Stimulated activated CD8-positive, alpha-beta memory T cell treated with anti-CD3 and anti-CD28 coated beads, Interleukin-12 subunit alpha, Interleukin-12 subunit beta, amount 100 ng/mL, for 4 hours (primary cell): ENCODE measurements around the gene PCDHA1.
"Not testable (repeated sequence)": the region's sequence is repeated elsewhere in the genome, so short reads cannot be mapped to it uniquely, and the experiment has no call there.

Experiments used
- DNase-seq: peaks from one replicate; pipeline ENCODE4 v3.0.0-alpha.2; 2020; ENCODE audit warnings: low read depth

PCDHA1 gene

DNA sequence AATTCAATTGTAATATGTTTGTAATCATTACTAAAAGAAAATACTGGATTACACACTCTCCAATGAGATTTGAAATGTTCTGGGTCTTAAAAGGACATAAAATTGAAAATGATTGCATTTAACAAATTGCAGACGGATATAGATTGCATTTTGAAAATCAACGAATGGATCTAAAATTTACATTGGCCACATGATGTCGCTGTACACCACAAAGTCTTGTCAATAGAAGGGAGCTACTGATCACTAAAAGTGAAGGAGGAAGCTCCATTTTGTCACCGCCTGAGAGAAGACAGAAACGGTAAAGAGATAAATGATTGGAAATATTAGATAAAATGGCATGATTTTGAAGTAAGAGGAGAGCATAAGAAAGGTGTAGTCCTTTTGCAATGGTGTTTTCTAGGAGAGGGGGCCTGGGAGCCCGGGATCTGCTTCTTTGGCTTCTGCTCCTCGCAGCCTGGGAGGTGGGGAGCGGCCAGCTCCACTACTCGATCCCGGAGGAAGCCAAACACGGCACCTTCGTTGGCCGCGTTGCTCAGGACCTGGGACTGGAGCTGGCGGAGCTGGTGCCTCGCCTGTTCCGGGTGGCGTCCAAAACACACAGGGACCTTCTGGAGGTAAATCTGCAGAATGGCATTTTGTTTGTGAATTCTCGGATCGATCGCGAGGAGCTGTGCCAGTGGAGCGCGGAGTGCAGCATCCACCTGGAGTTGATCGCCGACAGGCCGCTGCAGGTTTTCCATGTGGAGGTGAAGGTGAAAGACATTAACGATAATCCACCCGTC, at the start of gene PCDHA1:
PCDHA1 (plus strand) TSS at position 236 of the 782 bp plus-strand sequence.
- no peak for DNase-seq

DNA sequence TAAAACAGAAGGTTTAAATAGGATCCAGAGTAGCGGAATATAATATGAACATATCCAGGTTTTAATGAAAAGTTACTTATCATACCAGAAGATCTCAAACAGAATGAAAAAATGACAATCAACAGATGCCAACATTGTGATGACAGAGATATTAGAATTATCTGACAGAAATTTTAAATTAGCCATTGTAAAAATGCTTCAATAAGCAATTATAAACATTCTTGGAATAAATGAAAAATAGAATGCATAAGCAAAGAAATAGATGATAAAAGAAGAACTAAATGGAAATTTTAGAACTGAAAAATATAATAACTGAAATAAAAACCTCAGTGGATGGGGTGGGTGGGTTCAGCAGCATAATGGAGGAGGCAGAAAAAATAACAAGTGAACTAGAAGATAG, 48.5 kb upstream of the PCDHA1 start:
- no peak for DNase-seq

GRCh38 chr5:140741967-140742366, 44.0 kb upstream of the PCDHA1 start:
- DNase-seq: no peak

- no peak for DNase-seq
These were observed 32.4 kb upstream of the PCDHA1 start for GRCh38 chr5:140753561-140753960.

DNA sequence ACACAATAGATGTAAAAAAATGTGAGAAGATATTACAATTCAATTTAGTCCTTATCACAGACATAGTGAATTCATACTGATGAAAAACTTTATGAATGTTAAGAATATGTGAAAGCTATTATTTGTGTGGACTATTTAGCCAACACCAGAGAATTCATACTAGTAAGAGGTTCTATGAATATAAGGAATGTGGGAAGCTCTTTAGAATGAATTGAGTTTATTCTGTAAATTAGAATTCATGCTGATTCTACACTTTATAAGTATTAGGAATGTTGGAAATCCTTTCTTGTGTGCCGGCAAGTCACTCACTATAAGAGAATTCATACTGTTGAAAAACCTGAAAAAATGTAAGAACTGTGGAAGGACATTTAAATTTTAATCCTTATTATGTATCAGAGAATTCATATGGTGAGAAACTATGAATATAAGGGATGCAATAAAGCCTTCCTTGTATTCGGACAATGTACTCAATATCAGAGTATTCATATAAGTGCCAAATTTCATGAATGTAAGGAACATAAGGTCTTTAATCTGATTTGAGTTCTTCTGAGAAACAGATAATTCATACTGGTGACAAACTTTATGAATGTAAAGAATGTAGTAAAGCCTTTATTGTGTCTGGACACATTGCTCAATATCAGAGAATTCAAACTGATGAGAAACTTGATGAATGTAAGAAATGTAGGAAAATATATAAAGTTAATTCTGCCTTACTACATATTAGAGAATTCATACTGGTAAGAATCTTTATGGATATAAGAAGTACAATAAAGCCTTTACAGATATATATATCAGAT, 21.6 kb upstream of the PCDHA1 start:
- DNase-seq: no peak

GRCh38 chr5:140767444-140767843, 18.5 kb upstream of the PCDHA1 start:
- DNase-seq: no peak

GRCh38 chr5:140780512-140780911, 5.4 kb upstream of the PCDHA1 start:
- DNase-seq: no peak

DNA sequence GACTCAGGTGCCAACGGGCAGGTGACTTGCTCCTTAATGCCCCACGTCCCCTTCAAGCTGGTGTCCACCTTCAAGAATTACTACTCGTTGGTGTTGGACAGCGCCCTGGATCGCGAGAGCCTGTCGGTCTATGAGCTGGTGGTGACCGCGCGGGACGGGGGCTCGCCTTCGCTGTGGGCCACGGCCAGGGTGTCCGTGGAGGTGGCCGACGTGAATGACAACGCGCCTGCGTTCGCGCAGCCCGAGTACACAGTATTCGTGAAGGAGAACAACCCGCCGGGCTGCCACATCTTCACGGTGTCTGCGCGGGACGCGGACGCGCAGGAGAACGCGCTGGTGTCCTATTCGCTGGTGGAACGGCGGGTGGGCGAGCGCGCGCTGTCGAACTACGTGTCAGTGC, 1.5 kb downstream of the PCDHA1 start:
- DNase-seq: not testable (repeated sequence)

GRCh38 chr5:140787849-140788504, 2.0 kb downstream of the PCDHA1 start:
- DNase-seq: not testable (repeated sequence)

- no peak for DNase-seq
These were observed 5.1 kb downstream of the PCDHA1 start for GRCh38 chr5:140791089-140791488.

DNA sequence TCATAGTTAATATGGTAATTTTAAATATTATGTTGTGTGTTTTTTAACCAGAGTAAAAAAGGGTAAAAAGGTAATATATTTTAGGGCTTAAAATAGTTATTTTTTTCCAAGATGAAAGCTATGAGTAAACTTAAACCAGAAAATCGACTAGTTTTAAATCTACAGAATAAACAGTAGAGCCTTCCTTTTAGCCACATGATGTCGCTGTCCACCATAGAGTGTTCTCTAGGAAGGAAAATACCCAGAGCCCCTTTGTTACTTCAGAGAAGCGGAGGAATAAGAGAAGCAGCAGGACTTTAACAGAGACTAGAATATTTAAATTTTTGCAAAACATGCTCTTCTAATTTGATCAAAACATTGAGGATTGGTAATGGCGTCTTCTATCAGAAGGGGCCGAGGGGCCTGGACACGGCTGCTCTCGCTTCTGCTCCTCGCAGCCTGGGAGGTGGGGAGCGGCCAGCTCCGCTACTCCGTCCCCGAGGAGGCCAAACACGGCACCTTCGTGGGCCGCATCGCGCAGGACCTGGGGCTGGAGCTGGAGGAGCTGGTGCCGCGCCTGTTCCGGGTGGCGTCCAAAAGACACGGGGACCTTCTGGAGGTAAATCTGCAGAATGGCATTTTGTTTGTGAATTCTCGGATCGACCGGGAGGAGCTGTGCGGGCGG, 8.8 kb downstream of the PCDHA1 start, which contains the start of gene PCDHA2:
PCDHA2 (plus strand) TSS at position 258 of the 664 bp plus-strand sequence.
- no peak for DNase-seq

- DNase-seq: no peak
These were observed 9.3 kb downstream of the PCDHA1 start for GRCh38 chr5:140795259-140795641.

DNA sequence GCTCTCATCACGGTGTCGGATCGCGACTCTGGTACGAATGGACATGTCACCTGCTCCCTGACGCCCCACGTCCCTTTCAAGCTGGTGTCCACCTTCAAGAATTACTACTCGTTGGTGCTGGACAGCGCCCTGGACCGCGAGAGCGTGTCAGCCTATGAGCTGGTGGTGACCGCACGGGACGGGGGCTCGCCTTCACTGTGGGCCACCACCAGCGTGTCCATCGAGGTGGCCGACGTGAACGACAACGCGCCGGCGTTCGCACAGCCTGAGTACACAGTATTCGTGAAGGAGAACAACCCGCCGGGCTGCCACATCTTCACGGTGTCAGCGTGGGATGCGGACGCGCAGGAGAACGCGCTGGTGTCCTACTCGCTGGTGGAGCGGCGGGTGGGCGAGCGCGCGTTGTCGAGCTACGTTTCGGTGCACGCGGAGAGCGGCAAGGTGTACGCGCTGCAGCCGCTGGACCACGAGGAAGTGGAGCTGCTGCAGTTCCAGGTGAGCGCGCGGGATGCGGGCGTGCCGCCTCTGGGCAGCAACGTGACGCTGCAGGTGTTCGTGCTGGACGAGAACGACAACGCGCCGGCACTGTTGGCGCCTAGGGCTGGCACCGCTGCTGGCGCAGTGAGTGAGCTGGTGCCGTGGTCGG, 10.3 kb downstream of the PCDHA1 start:
- DNase-seq: not testable (repeated sequence)

DNA sequence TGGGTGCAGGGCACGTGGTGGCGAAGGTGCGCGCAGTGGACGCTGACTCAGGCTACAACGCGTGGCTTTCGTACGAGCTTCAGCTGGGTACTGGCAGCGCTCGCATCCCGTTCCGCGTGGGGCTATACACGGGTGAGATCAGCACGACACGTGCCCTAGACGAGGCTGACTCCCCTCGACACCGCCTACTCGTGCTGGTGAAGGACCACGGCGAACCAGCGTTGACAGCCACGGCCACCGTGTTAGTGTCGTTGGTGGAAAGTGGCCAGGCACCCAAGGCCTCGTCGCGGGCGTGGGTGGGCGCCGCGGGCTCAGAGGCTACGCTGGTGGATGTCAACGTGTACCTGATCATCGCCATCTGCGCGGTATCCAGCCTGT, 10.8 kb downstream of the PCDHA1 start:
- DNase-seq: no peak

GRCh38 chr5:140800816-140801493, 15.0 kb downstream of the PCDHA1 start, which contains the start of gene PCDHA3:
TSS of gene PCDHA3 (plus strand) at chr5:140801057.
- DNase-seq: no peak

GRCh38 chr5:140801494-140801841, 15.5 kb downstream of the PCDHA1 start:
- no peak for DNase-seq

DNA sequence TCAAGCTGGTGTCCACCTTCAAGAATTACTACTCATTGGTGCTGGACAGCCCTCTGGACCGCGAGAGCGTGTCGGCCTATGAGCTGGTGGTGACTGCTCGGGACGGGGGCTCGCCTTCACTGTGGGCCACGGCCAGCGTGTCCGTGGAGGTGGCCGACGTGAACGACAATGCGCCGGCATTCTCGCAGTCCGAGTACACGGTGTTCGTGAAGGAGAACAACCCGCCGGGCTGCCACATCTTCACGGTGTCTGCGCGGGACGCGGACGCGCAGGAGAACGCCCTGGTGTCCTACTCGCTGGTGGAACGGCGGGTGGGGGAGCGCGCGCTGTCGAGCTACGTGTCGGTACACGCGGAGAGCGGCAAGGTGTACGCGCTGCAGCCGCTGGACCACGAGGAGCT, 16.4 kb downstream of the PCDHA1 start:
- DNase-seq: not testable (repeated sequence)

DNA sequence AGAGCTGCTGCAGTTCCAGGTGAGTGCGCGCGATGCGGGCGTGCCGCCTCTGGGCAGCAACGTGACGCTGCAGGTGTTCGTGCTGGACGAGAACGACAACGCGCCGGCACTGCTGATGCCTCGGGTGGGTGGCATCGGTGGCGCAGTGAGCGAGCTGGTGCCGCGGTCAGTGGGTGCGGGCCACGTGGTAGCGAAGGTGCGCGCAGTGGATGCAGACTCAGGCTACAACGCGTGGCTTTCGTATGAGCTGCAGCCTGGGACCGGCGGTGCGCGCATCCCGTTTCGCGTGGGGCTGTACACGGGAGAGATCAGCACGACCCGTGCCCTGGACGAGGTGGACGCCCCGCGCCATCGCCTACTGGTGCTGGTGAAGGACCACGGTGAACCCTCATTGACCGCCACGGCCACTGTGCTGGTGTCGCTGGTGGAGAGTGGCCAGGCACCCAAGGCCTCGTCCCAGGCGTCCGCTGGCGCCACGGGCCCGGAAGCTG, 16.9 kb downstream of the PCDHA1 start:
- no peak for DNase-seq

DNA sequence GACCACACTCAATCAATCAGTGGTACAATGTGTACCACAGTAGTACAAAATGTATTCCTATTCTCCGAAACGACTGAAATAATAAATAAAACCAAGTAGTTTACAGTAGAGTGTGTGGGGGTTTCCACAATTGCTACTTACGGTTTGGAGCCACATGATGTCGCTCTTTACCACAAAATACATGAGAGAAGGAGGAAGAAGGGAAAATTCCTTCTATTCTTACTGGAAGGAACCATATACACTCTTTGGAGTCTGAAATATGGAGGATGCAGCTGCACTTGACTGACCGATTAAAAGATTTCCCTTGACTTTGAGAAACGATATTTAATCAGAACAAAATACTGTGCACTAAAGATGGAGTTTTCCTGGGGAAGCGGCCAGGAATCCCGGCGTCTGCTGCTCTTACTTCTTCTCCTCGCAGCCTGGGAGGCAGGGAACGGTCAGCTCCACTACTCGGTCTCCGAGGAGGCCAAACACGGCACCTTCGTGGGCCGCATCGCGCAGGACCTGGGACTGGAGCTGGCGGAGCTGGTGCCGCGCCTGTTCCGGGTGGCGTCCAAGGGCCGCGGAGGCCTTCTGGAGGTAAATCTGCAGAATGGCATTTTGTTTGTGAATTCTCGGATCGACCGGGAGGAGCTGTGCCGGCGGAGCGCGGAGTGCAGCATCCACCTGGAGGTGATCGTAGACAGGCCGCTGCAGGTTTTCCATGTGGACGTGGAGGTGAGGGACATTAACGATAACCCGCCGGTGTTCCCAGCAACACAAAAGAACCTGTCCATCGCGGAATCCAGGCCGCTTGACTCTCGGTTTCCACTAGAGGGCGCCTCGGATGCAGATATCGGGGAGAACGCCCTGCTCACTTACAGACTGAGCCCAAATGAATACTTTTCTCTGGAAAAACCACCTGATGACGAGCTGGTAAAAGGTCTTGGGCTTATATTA, 21.2 kb downstream of the PCDHA1 start, which contains the start of gene PCDHA4:
PCDHA4 (plus strand) TSS at position 235 of the 942 bp plus-strand sequence.
- DNase-seq: no peak
